Small intestine (tissue), 7 donors: ENCODE measurements around the gene CHRNB2. TPM values are rescaled to one million over a fixed set of nuclear protein-coding genes. Genes with fewer than 3 reads are reported as not detected.

Experiments used
- DNase-seq, 2 donors: peaks; one replicate each; pipeline versions ENCODE4 v3.0.0 to v3.0.0-alpha.2; 2013
- FAIRE-seq: peaks from 2 replicates; lab custom pipeline; 2012; peaks lifted over from hg19 to GRCh38; lab: Jason Lieb, UNC
- H3K27ac ChIP-seq, 3 donors: one replicate each; pipeline ENCODE4 v1.5.1; 2013; ENCODE audit warnings: low read length in 2 of 3, mild to moderate bottlenecking in 2 of 3, control low read depth in 1 of 3, inconsistent platforms in 1 of 3, low read depth in 1 of 3, moderate library complexity in 1 of 3
- H3K27me3 ChIP-seq, 3 donors: one replicate each; pipeline ENCODE4 v1.6.1; 2013; ENCODE audit warnings: low read length in 3 of 3, inconsistent platforms in 1 of 3; ENCODE audit not compliant: control insufficient read depth in 3 of 3, insufficient read depth in 3 of 3
- H3K36me3 ChIP-seq, 3 donors: one replicate each; pipeline ENCODE4 v1.6.1; 2013; ENCODE audit warnings: low read length in 3 of 3, inconsistent platforms in 1 of 3, low read depth in 1 of 3, mild to moderate bottlenecking in 1 of 3, moderate library complexity in 1 of 3; ENCODE audit not compliant: control insufficient read depth in 3 of 3, insufficient read depth in 2 of 3
- H3K4me1 ChIP-seq, 3 donors: one replicate each; pipeline ENCODE4 v1.6.1; 2013; ENCODE audit warnings: low read length in 2 of 3, inconsistent platforms in 1 of 3, low read depth in 1 of 3, mild to moderate bottlenecking in 1 of 3, moderate library complexity in 1 of 3; ENCODE audit not compliant: control insufficient read depth in 3 of 3, insufficient read depth in 2 of 3
- H3K4me3 ChIP-seq, 3 donors: one replicate each; pipeline ENCODE4 v1.5.1; 2013; ENCODE audit warnings: low read length in 3 of 3, control low read depth in 1 of 3, inconsistent platforms in 1 of 3, low read depth in 1 of 3, mild to moderate bottlenecking in 1 of 3, moderate library complexity in 1 of 3
- H3K9me3 ChIP-seq, 2 donors: one replicate each; pipeline ENCODE4 v1.6.1; 2013; ENCODE audit warnings: low read depth in 1 of 2, low read length in 1 of 2; ENCODE audit not compliant: control insufficient read depth in 2 of 2, insufficient read depth in 1 of 2
- WGBS, 3 donors: extraction: QIAGEN DNeasy Blood & Tissue Kit; methylation state at CpG; one replicate each; pipeline ENCODE4 v1.1.7; 2013; 5-methylcytosine and 5-hydroxymethylcytosine counted together
- polyA plus RNA-seq, 4 donors: library from polyadenylated mRNA; stranded (reverse) in 3 of 4; unstranded in 1 of 4; fragments of 200-250 nt in 3 of 4; fragments of 120-200 nt in 1 of 4; gene quantifications; one replicate each; pipeline versions ENCODE4 v1.2.1 to v1.2.3, GENCODE V29; 2013
- donor health status: healthy with polysubstance abuse.
- donor health status: control.
- donor health status: control.
- donor health status: Bipolar disorder and iron deficiency.
- donor health status: healthy.

CHRNB2 gene
- polyA plus RNA-seq, 4 donors, result 0.75 to 0.95 TPM; not detected in 2

DNA sequence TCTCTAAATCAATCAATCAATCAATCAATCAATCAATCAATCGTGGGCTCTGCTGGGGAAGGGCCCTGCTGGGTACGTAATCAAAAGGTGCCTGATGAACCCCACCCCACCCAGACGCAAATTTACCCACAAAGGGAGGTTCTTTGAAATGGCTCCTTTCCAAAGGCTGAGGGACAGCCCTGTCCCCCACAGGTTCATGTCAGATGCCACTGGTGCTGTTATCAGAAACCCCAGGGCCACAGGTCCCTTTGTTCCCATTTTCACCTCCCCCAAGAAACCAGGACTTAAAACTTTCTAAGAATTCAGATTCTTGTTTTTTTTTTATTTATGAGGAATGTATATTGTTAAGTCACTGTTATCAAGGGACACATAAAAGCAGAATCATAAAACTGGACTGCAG is 14.2 kb downstream of the CHRNB2 start:
- peaks cover 35 to 84% (median 35%) of the 10 kb centered on the region in 3 donors for H3K36me3 ChIP-seq
- no peaks in the 10 kb centered on the region for H3K27me3 ChIP-seq
- DNase-seq, result no peak
- no peak overlapping the region for H3K27ac ChIP-seq
- no peaks in the 10 kb centered on the region for H3K4me1 ChIP-seq
- no peak overlapping the region for H3K4me3 ChIP-seq
- no peaks in the 10 kb centered on the region for H3K9me3 ChIP-seq
- WGBS, 3 donors, result 67 to 77% (median 75%) methylated on average over 3 of the region's 3 CpGs
- FAIRE-seq, result no peak

GRCh38 chr1:154582885-154583284 is 15.3 kb downstream of the CHRNB2 start:
- H3K27ac ChIP-seq, result no peak overlapping the region
- FAIRE-seq (no peak), DNase-seq (no peak)
- H3K4me1 ChIP-seq, result no peaks in the 10 kb centered on the region
- no peaks in the 10 kb centered on the region for H3K9me3 ChIP-seq
- 86 to 90% (median 90%) methylated on average over 6 of the region's 6 CpGs for WGBS, 3 donors
- no peaks in the 10 kb centered on the region for H3K27me3 ChIP-seq
- peaks cover 41 to 86% (median 41%) of the 10 kb centered on the region in 3 donors for H3K36me3 ChIP-seq
- no peak overlapping the region for H3K4me3 ChIP-seq

- WGBS, 3 donors, result 64 to 73% (median 67%) methylated on average over 9 of the region's 9 CpGs
- no peaks in the 10 kb centered on the region for H3K4me1 ChIP-seq
- no peak overlapping the region for H3K4me3 ChIP-seq
- H3K9me3 ChIP-seq, result no peaks in the 10 kb centered on the region
- H3K27me3 ChIP-seq, result no peaks in the 10 kb centered on the region
- H3K27ac ChIP-seq, result no peak overlapping the region
- peaks cover 48 to 85% (median 50%) of the 10 kb centered on the region in 3 donors for H3K36me3 ChIP-seq
- DNase-seq (no peak), FAIRE-seq (no peak)
These were observed 16.2 kb downstream of the CHRNB2 start for GRCh38 chr1:154583773-154584172.

GRCh38 chr1:154584267-154584994 is 16.9 kb downstream of the CHRNB2 start:
- 77 to 82% (median 81%) methylated on average over 9 of the region's 9 CpGs for WGBS, 3 donors
- no peak for DNase-seq
- H3K36me3 ChIP-seq, result peaks cover 54 to 84% (median 55%) of the 10 kb centered on the region in 3 donors
- FAIRE-seq, result no peak
- H3K27ac ChIP-seq, result no peak overlapping the region
- no peak overlapping the region for H3K4me3 ChIP-seq
- no peaks in the 10 kb centered on the region for H3K4me1 ChIP-seq
- H3K9me3 ChIP-seq, result no peaks in the 10 kb centered on the region
- no peaks in the 10 kb centered on the region for H3K27me3 ChIP-seq

DNA sequence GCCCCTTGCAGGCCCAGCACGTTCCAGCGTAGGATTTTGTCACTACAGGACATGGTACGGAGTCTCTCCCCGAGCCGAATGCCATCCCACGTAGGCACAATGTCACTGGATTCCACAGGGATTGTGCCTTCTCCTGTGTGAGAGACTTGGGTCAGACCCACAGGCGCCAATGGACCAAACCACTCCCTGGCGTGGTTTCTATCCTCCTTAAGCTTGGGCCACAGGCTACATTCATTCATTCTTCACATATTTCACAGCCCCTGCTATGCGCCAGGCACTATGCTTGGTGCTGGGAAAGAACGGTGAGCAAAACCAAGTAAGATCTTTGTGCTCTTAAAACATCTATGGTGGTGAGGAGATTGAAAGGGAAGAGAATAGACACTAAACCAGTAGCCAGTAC is 18.7 kb downstream of the CHRNB2 start:
- no peak overlapping the region for H3K27ac ChIP-seq
- H3K4me1 ChIP-seq, result no peaks in the 10 kb centered on the region
- 88 to 91% (median 89%) methylated on average over 10 of the region's 10 CpGs for WGBS, 3 donors
- H3K9me3 ChIP-seq, result no peaks in the 10 kb centered on the region
- FAIRE-seq (no peak), DNase-seq (no peak)
- no peak overlapping the region for H3K4me3 ChIP-seq
- H3K27me3 ChIP-seq, result no peaks in the 10 kb centered on the region
- peaks cover 65 to 85% (median 65%) of the 10 kb centered on the region in 3 donors for H3K36me3 ChIP-seq

- peaks cover 68 to 86% (median 70%) of the 10 kb centered on the region in 3 donors for H3K36me3 ChIP-seq
- no peak overlapping the region for H3K27ac ChIP-seq
- no peak overlapping the region for H3K4me3 ChIP-seq
- no peaks in the 10 kb centered on the region for H3K4me1 ChIP-seq
- 94 to 97% (median 97%) methylated on average over 6 of the region's 6 CpGs for WGBS, 3 donors
- FAIRE-seq (no peak), DNase-seq (no peak)
- no peaks in the 10 kb centered on the region for H3K27me3 ChIP-seq
- no peaks in the 10 kb centered on the region for H3K9me3 ChIP-seq
These were observed 19.1 kb downstream of the CHRNB2 start for GRCh38 chr1:154586641-154587040.

DNA sequence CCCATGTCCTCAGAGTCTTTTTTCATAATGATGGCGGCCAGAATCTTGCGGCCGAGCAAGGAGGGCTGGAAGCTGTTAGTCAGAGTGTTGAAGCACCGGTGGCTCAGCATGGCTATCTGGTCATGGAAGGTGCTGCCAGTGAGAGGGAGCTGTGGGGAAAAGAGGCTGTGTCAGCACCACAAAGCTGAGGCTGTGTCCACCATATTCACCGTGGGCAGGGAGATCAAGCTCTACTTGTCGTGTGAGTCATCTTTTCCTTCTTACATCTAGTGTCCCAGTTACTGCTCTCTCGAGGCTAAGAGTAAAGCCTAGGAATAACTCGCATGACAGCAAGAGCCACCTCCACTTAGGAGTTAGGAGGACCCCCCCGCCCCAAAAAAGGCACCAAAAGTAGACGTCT is 22.2 kb downstream of the CHRNB2 start:
- no peaks in the 10 kb centered on the region for H3K9me3 ChIP-seq
- no peaks in the 10 kb centered on the region for H3K4me1 ChIP-seq
- no peak overlapping the region for H3K4me3 ChIP-seq
- H3K27me3 ChIP-seq, result no peaks in the 10 kb centered on the region
- no peak for DNase-seq
- peaks cover 57 to 75% (median 61%) of the 10 kb centered on the region in 3 donors for H3K36me3 ChIP-seq
- FAIRE-seq, result no peak
- H3K27ac ChIP-seq, result no peak overlapping the region
- WGBS, 3 donors, result 79 to 83% (median 81%) methylated on average over 9 to 10 of the region's 10 CpGs

DNA sequence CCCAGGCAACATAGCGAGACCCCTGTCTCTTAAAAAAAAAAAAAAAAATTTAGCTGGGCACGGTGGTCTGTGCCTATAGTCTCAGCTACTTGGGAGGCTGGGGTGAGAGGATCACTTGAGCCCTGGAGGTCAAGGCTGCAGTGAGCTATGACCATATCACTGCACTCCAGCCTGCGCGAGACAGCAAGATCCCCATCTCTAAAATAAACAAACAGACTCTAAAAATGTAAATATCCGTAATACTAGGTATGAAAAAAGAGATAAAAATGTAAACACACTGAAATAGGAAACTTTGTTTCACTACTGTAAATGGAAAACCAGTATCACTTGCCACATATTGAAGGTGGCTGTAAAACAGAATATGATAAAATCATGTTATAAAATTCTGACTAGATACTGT is 23.2 kb downstream of the CHRNB2 start:
- no peaks in the 10 kb centered on the region for H3K9me3 ChIP-seq

More for the DNA sequence above, 23.2 kb downstream of the CHRNB2 start:
- H3K27me3 ChIP-seq, result no peaks in the 10 kb centered on the region
- no peak overlapping the region for H3K4me3 ChIP-seq
- WGBS, 3 donors, result 69 to 87% (median 84%) methylated on average over 5 of the region's 5 CpGs
- DNase-seq, result no peak
- no peak overlapping the region for H3K27ac ChIP-seq
- FAIRE-seq, result no peak
- no peaks in the 10 kb centered on the region for H3K4me1 ChIP-seq
- peaks cover 53 to 74% (median 54%) of the 10 kb centered on the region in 3 donors for H3K36me3 ChIP-seq
